CD4-positive, CD25-positive, alpha-beta regulatory T cell (primary cell): ENCODE measurements around the gene TMED1. TPM values are rescaled to one million over a fixed set of nuclear protein-coding genes. Genes with fewer than 3 reads are reported as not detected.
A peak's percentile ranks its signal among the peaks of the same experiment; 100 is the strongest.
"Not testable (repeated sequence)": the region's sequence is repeated elsewhere in the genome, so short reads cannot be mapped to it uniquely, and the experiment has no call there.

Source experiments
- ATAC-seq, 2 donors: fragments of 150-1000 bp; cut with Tn5 transposase; one replicate each; pipeline ENCODE4 v1.10.0; 2021; ENCODE audit warnings: low read depth in 2 of 2, moderate number of reproducible peaks in 2 of 2, moderate library complexity in 1 of 2
- DNase-seq, 3 donors: peaks; one replicate each; pipeline versions ENCODE4 v3.0.0 to v3.0.0-alpha.2; 2012 to 2022; ENCODE audit warnings: mixed read lengths in 1 of 3
- H3K27ac ChIP-seq: one replicate; pipeline ENCODE4 v1.7.0; 2013; ENCODE audit warnings: mild to moderate bottlenecking, low read length; ENCODE audit not compliant: insufficient read depth, poor library complexity, severe bottlenecking
- H3K27me3 ChIP-seq: one replicate; pipeline ENCODE4 v1.7.0; 2013; ENCODE audit warnings: low read length; ENCODE audit not compliant: control insufficient read depth, insufficient read depth
- H3K36me3 ChIP-seq: one replicate; pipeline ENCODE4 v1.7.0; 2013; ENCODE audit warnings: mild to moderate bottlenecking, low read length, moderate library complexity; ENCODE audit not compliant: control insufficient read depth, insufficient read depth
- H3K4me1 ChIP-seq: 2 replicates; pipeline ENCODE4 v1.7.0; 2013; ENCODE audit warnings: mild to moderate bottlenecking, low read length; ENCODE audit not compliant: insufficient read depth, control insufficient read depth, poor library complexity, severe bottlenecking
- H3K4me3 ChIP-seq: one replicate; pipeline ENCODE4 v1.7.0; 2013; ENCODE audit warnings: low read depth, mild to moderate bottlenecking, low read length, moderate library complexity
- H3K9me3 ChIP-seq, 2 experiments: 1 replicate in 1 of 2; 2 replicates in 1 of 2; pipeline ENCODE4 v1.7.0; 2013; ENCODE audit warnings: low read length in 2 of 2, mild to moderate bottlenecking in 1 of 2, moderate library complexity in 1 of 2; ENCODE audit not compliant: control insufficient read depth in 2 of 2
- H3K27ac Mint-ChIP-seq, 3 donors: one replicate each; pipeline ENCODE4 v1.8.0; 2020 to 2022; ENCODE audit warnings: mild to moderate bottlenecking in 3 of 3, mixed read lengths in 3 of 3, moderate library complexity in 2 of 3
- H3K27me3 Mint-ChIP-seq: one replicate; pipeline ENCODE4 v1.8.0; 2022; ENCODE audit warnings: mild to moderate bottlenecking, mixed read lengths
- H3K36me3 Mint-ChIP-seq: one replicate; pipeline ENCODE4 v1.8.0; 2020; ENCODE audit warnings: mixed read lengths
- H3K4me1 Mint-ChIP-seq, 4 donors: one replicate each; pipeline ENCODE4 v1.8.0; 2020 to 2022; ENCODE audit warnings: mixed read lengths in 4 of 4, mild to moderate bottlenecking in 1 of 4
- H3K4me3 Mint-ChIP-seq, 4 donors: one replicate each; pipeline ENCODE4 v1.8.0; 2020 to 2022; ENCODE audit warnings: mild to moderate bottlenecking in 4 of 4, mixed read lengths in 4 of 4, moderate library complexity in 3 of 4
- H3K9me3 Mint-ChIP-seq, 7 donors: one replicate each; pipeline ENCODE4 v1.8.0; 2020 to 2022; ENCODE audit warnings: mixed read lengths in 7 of 7, mild to moderate bottlenecking in 3 of 7, moderate library complexity in 2 of 7
- polyA plus RNA-seq, 4 donors: library from polyadenylated mRNA; unstranded; fragments of 300-500 nt; fragmentation: Illumina TruSeq; gene quantifications; one replicate each; pipeline ENCODE4 v1.2.3, GENCODE V29; 2021
- total RNA-seq: library from RNA; stranded (reverse); gene quantifications from one replicate; pipeline ENCODE4 v1.2.3, GENCODE V29; 2022

Gene TMED1
- total and polyA plus RNA-seq, 5 donors from 2014 or later = 10.2 to 30.3 (median 26.9) TPM

DNA sequence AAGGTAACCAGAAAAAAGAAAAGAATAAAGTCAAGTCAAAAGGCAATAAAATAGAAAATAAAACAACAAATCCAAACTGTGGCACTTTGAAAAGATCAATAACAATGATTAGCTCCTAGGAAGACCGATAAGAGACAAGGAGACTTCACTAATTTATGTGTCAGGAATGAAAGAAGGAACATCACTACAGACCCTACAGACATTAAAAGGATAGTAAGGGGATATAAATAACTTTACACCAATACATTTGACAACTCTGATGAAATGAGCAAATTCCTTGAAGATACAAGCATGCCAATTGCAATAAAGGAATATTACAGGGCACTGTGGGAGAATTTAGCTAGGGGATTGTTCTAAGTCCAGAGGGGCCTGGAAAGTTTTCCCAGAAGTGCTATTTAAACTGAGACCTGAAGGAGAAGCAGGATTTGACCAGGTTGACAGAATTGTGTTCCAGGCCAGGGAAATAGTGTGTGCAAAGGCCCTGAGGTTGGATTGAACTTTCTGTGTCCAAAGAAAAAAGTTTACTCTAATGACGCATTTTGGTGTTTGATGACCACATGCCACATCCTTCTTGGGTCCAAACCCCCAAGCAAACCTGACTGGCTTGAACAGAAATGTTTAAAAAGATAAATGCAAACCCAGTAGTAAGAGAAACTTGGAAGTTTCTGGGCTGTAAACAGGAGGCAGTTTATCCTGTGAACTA, 10.6 kb upstream of the TMED1 start:
- no peak overlapping the region for H3K4me3 Mint-ChIP-seq
- no peaks in the 10 kb centered on the region for H3K27me3 ChIP-seq
- H3K4me1 Mint-ChIP-seq = peaks cover 0 to 5% (median 3%) of the 10 kb centered on the region in 4 donors

DNA sequence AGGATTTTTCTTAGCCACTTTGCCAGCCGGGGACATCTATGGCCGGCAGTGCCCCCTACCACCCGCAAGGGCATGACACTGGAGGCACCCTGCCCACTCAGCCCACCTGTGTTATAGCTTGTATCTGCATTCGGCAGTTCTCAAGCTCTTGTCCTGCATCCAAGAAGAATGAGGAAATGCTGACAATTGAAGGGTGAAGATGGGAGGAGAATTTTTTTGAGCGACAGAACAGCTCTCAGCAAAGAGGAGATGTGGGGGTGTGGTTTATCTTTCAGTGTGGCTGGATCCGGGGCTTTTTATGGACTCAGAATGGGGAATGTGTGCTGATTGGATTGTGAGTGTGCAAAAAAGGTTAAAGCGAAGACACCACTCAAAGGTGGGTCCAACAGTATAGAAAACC, 6.8 kb upstream of the TMED1 start:
- no peaks in the 10 kb centered on the region for H3K36me3 ChIP-seq
- no peak for DNase-seq
- Mint-ChIP-seq H3K36me3 (peaks cover 3% of the 10 kb centered on the region), H3K4me3 (no peak overlapping the region), H3K27me3 (peaks cover 4% of the 10 kb centered on the region), H3K27ac (no peak overlapping the region), H3K4me1 (peaks cover 0 to 4% (median 0%) of the 10 kb centered on the region in 4 donors), H3K9me3 (peaks cover 4 to 5% (median 5%) of the 10 kb centered on the region in 7 donors)
- ATAC-seq = no peak
- peaks cover 7% of the 10 kb centered on the region in 2 experiments for H3K9me3 ChIP-seq
- no peaks in the 10 kb centered on the region for H3K4me1 ChIP-seq
- no peaks in the 10 kb centered on the region for H3K27me3 ChIP-seq
- no peak overlapping the region for H3K27ac ChIP-seq
- H3K4me3 ChIP-seq = no peak overlapping the region

More for the DNA sequence above, 10.6 kb upstream of the TMED1 start:
- no peaks in the 10 kb centered on the region for H3K36me3 Mint-ChIP-seq
- no peak overlapping the region for H3K27ac Mint-ChIP-seq
- Histone ChIP-seq H3K4me3 (no peak overlapping the region), H3K4me1 (no peaks in the 10 kb centered on the region), H3K27ac (no peak overlapping the region), H3K9me3 (peaks cover 7% of the 10 kb centered on the region in 2 experiments), H3K36me3 (no peaks in the 10 kb centered on the region)
- peaks cover 4% of the 10 kb centered on the region for H3K27me3 Mint-ChIP-seq
- ATAC-seq (no peak), DNase-seq (no peak)
- H3K9me3 Mint-ChIP-seq = peaks cover 3 to 5% (median 5%) of the 10 kb centered on the region in 7 donors

DNA sequence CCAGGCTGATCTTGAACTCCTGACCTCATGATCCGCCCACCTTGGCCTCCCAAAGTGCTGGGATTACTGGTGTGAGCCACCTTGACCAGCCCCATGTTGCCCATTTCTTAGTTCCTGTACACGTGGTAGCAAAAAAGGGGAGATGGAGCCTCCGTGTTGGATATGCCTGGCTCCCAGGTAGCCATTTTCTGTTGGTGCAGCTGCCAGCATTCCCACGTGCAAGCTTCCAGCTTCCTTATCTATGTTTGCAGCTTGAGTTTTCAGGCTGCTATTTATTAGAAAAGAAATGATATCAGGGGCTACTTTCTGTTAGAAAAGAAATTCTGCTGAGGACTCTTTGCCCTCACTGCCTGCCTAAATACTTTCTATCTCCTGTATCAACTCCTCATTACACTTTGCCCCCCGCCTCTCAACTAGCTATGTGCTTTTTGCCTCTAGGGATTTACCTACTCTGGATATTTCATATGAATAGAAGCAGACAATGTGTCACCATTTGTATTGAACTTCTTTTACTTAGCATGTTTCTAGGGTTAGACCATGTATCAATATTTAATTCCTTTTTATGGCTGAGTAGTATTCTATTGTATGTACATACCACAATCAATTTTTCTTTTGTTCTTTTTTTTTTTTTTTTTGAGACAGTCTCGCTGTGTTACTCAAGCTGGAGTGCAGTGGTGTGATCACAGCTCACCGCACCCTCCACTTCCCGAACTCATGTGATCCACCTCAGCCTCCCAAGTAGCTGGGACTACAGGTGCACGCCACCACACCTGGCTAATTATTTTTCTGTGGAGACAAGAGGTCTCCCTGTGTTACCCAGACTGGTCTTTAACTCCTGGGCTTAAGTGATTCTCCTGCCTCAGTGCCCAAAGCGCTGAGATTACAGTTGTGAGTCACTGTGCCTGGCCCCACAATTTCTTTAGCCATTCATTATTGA, 3.4 kb upstream of the TMED1 start:
- no peak overlapping the region for H3K27ac Mint-ChIP-seq
- H3K27me3 Mint-ChIP-seq = peaks cover 9% of the 10 kb centered on the region
- peaks cover 0 to 5% of the 10 kb centered on the region in 2 experiments for H3K9me3 ChIP-seq
- H3K36me3 Mint-ChIP-seq = peaks cover 12% of the 10 kb centered on the region
- H3K4me1 ChIP-seq = peaks cover 6% of the 10 kb centered on the region
- no peak overlapping the region for H3K4me3 ChIP-seq
- peaks cover 0 to 17% (median 9%) of the 10 kb centered on the region in 4 donors for H3K4me1 Mint-ChIP-seq
- H3K27ac ChIP-seq = no peak overlapping the region
- peaks cover 0 to 9% (median 2%) of the 10 kb centered on the region in 7 donors for H3K9me3 Mint-ChIP-seq
- DNase-seq (no peak), ATAC-seq (no peak)
- H3K27me3 ChIP-seq = no peaks in the 10 kb centered on the region
- H3K4me3 Mint-ChIP-seq = peak overlapping the region in 1 of 4 donors; percentile 16
- no peaks in the 10 kb centered on the region for H3K36me3 ChIP-seq

DNA sequence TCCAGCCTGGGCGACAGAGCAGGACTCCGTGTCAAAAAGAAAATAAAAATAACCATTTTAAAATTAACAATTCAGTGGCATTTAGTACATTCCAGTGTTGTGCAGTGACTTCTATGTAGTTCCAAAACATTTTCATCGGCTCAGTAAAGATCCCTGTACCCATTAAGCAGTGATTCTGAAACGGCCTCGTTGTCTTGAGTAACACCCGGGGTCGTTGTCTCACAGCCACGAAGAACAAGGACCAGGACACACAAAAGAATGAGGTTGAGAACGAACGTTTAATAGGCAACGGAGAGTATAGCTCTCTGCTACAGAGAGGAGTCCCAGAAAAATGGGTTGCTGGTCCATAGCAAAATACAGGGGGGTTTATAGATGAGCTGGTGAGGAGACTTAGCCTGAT, 2.4 kb upstream of the TMED1 start:
- no peak for DNase-seq
- Histone ChIP-seq H3K4me1 (peaks cover 6% of the 10 kb centered on the region), H3K36me3 (no peaks in the 10 kb centered on the region), H3K9me3 (peaks cover 0 to 5% of the 10 kb centered on the region in 2 experiments), H3K4me3 (no peak overlapping the region), H3K27ac (no peak overlapping the region), H3K27me3 (no peaks in the 10 kb centered on the region)
- peak overlapping the region in 1 of 3 donors; percentile 18 for H3K27ac Mint-ChIP-seq
- peaks cover 0 to 9% (median 2%) of the 10 kb centered on the region in 7 donors for H3K9me3 Mint-ChIP-seq
- peaks cover 9% of the 10 kb centered on the region for H3K27me3 Mint-ChIP-seq
- peaks cover 0 to 17% (median 9%) of the 10 kb centered on the region in 4 donors for H3K4me1 Mint-ChIP-seq
- H3K36me3 Mint-ChIP-seq = peaks cover 12% of the 10 kb centered on the region
- peak overlapping the region in 2 of 4 donors; percentile 9 to 52 for H3K4me3 Mint-ChIP-seq
- ATAC-seq = no peak

DNA sequence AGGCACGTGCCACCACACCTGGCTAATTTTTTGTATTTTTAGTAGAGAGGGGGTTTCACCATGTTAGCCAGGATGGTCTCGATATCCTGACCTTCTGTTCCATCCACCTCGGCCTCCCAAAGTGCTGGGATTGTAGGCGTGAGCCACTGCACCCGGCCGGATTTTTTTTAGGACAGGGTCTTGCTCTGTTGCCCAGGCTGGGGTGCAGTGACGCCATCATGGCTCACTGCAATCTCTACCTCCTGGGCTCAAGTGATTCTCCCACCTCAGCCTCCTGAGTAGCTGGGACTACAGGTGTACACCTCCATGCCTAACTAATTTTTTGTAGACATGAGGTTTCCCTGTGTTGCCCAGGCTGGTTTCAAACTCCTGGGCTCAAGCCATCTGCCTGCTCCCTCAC, 1.6 kb upstream of the TMED1 start:
- H3K9me3 Mint-ChIP-seq, ATAC-seq: not testable (repeated sequence)

DNA sequence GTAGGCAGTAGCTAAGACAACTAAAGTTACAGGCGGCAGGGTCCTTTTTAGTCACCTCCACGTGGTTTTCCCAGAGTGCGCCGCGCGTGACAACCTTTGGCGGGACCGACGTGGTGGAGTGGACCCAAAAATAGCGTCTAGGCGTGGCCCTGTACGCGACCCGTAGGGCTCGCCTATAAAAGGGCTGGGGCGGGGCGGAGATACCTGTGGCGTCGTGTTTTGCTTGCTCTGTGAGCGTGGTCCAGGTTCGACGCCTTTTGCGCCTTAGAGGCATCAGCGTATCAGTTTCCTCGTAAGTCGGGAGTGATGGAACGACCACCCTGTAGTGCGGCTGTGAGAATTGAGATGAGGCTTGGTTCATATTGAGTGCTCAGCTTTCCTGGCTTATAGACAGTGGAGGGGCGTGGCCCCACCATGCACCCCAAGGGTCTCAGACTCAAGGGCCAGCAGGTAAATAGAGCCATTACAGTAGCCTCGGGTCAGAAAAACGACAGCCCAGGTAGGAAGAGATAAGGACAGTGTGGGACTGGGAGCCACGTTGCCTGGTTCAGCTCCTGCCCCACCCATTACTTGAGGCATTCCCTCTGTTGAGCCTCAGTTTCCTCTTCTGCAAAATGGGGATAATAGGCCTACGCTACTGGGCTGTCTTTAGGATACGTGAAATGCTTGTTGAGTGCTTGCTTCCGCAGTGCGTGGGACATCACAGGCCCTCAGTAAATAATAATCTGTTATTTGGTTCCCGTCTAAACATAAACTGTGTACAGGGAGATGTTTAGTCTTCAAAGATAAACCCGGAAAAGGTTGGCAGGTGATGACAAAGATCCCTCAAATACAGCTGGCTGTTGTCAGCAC, 693 bp upstream of the TMED1 start:
- no peaks in the 10 kb centered on the region for H3K27me3 ChIP-seq
- H3K4me3 ChIP-seq = peak overlapping the region; percentile 65
- peak; percentile 18 to 22 for ATAC-seq
- H3K4me1 Mint-ChIP-seq = peaks cover 0 to 17% (median 9%) of the 10 kb centered on the region in 4 donors
- H3K36me3 ChIP-seq = no peaks in the 10 kb centered on the region
- H3K27me3 Mint-ChIP-seq = peaks cover 9% of the 10 kb centered on the region
- H3K27ac Mint-ChIP-seq = peak overlapping the region; percentile 99 to 100 (median 99)
- peaks cover 0 to 6% (median 2%) of the 10 kb centered on the region in 7 donors for H3K9me3 Mint-ChIP-seq
- peaks cover 6% of the 10 kb centered on the region for H3K4me1 ChIP-seq
- peak overlapping the region; percentile 85 to 99 (median 98) for H3K4me3 Mint-ChIP-seq
- peaks cover 15% of the 10 kb centered on the region for H3K36me3 Mint-ChIP-seq
- DNase-seq = peak in 2 of 3 donors; percentile 62 to 91
- peaks cover 0 to 5% of the 10 kb centered on the region in 2 experiments for H3K9me3 ChIP-seq
- H3K27ac ChIP-seq = peak overlapping the region; percentile 97

More for the DNA sequence above, 1.6 kb upstream of the TMED1 start:
- H3K9me3 ChIP-seq, DNase-seq, H3K27me3 ChIP-seq, H3K36me3 ChIP-seq, H3K27ac ChIP-seq, H3K4me1 ChIP-seq, H3K27me3 Mint-ChIP-seq, H3K4me3 ChIP-seq: not testable (repeated sequence)
- peaks cover 0 to 17% (median 9%) of the 10 kb centered on the region in 4 donors for H3K4me1 Mint-ChIP-seq
- H3K4me3 Mint-ChIP-seq = peak overlapping the region in 1 of 4 donors; percentile 68
- peaks cover 15% of the 10 kb centered on the region for H3K36me3 Mint-ChIP-seq
- peak overlapping the region in 1 of 3 donors; percentile 100 for H3K27ac Mint-ChIP-seq
